Measurements from ENCODE around the gene ZNF385C. TPM values are rescaled to one million over a fixed set of nuclear protein-coding genes. Genes with fewer than 3 reads are reported as not detected.
A peak's percentile ranks its signal among the peaks of the same experiment; 100 is the strongest.

ZNF385C gene
- total RNA-seq, 4 donors from 2014 or later: not detected

DNA sequence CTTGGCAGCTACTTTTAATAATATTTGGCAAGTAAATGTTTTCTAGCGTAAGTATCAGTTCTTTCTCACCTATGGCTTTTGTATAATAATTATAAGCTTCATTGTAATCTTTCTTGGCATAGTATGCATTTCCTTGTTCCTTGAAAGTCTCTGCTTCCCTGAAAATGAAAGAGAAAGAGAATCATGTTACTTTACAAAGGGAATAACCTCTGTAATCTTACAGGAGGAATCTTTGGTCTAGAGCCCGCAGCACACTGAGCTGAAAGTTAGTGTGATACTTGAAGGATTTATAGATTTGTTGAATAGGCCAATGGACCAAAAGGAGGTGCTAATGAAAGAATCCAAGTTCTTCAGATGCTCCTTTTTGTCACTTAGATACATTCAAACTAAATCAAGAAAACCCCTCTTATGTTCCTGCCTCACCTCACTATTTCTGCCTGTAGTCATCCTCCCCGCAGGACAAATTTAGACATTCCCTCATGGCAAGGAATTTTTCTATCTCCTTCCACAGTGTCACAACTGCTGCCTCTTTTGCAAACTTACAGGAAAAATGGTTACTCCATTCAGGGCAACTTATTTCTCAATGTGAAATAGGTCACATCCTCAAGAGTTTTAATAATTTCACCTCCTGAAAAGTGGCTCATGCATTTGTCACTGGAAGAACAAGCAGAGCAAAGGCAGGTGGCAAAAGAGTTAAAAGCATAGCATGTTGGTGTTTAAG lies 97.7 kb downstream of the ZNF385C start:
- Histone ChIP-seq H3K4me1 (peaks cover 0 to 37% (median 0%) of the 10 kb centered on the region in 3 donors), H3K27ac (no peak overlapping the region), H3K27me3 (no peaks in the 10 kb centered on the region), H3K9me3 (no peaks in the 10 kb centered on the region), H3K4me3 (no peak overlapping the region), H3K36me3 (peaks cover 5 to 78% of the 10 kb centered on the region in 2 donors)
- no peak for TF ChIP-seq EP300 (IDR thresholded peaks at IDR 0.05)
- TF ChIP-seq POLR2A (IDR thresholded peaks at IDR 0.05): no peak
- no peak for TF ChIP-seq POLR2AphosphoS5 (IDR thresholded peaks at IDR 0.05)
- TF ChIP-seq, protein P1, sequence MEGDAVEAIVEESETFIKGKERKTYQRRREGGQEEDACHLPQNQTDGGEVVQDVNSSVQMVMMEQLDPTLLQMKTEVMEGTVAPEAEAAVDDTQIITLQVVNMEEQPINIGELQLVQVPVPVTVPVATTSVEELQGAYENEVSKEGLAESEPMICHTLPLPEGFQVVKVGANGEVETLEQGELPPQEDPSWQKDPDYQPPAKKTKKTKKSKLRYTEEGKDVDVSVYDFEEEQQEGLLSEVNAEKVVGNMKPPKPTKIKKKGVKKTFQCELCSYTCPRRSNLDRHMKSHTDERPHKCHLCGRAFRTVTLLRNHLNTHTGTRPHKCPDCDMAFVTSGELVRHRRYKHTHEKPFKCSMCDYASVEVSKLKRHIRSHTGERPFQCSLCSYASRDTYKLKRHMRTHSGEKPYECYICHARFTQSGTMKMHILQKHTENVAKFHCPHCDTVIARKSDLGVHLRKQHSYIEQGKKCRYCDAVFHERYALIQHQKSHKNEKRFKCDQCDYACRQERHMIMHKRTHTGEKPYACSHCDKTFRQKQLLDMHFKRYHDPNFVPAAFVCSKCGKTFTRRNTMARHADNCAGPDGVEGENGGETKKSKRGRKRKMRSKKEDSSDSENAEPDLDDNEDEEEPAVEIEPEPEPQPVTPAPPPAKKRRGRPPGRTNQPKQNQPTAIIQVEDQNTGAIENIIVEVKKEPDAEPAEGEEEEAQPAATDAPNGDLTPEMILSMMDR (IDR thresholded peaks at IDR 0.05): no peak
- 67 to 81% methylated on average over 1 to 3 of the region's 3 CpGs for WGBS, 2 donors (ENCODE audit: low coverage in 1 of 2)
- no peak for ATAC-seq

DNA sequence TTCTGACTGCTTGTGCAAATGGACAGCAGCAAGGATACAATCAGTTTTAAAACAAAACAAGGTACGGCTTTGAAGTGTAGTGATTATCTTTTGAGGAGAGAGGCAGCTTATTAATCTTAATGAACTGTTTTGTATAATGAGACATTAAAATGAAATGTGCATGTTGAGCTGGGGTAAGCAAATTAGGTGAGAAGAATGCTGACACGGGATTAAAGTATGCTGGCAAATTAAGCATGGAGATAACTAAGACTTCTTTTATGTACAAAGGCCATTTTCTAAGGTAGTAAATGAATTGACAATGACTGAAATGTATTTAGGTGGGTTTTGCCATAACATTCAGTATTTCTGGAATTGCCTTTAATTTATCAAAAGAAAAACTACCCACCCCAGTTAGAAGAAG lies 99.8 kb downstream of the ZNF385C start:
- no peak for TF ChIP-seq POLR2A (IDR thresholded peaks at IDR 0.05)
- TF ChIP-seq, protein P1 (IDR thresholded peaks at IDR 0.05): no peak
- no peak for TF ChIP-seq POLR2AphosphoS5 (IDR thresholded peaks at IDR 0.05)
- TF ChIP-seq EP300 (IDR thresholded peaks at IDR 0.05): no peak
- Histone ChIP-seq H3K27me3 (no peaks in the 10 kb centered on the region), H3K9me3 (no peaks in the 10 kb centered on the region), H3K27ac (no peak overlapping the region), H3K4me3 (no peak overlapping the region), H3K4me1 (peaks cover 0 to 20% (median 0%) of the 10 kb centered on the region in 3 donors), H3K36me3 (peaks cover 5 to 99% of the 10 kb centered on the region in 2 donors)
- ATAC-seq: no peak
- WGBS, 2 donors (ENCODE audit: low coverage in 1 of 2): 33 to 44% methylated on average over 1 to 2 of the region's 2 CpGs

DNA sequence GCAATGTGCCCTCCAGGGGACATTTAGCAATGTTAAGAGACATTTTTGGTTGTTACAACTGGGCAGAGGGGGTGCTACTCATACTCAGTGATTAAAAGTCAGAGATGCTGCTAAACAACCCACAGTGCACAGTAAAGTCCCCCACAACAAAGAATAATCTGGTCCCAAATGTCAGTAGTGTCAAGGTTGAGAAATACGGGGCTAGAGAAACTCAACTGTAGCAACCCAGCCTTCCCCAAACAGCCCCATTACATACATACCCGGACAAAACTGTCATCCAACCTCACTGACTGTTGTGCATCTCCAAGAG lies 101.5 kb downstream of the ZNF385C start:
- no peaks in the 10 kb centered on the region for H3K9me3 ChIP-seq
- peaks cover 5 to 100% of the 10 kb centered on the region in 2 donors for H3K36me3 ChIP-seq
- WGBS, 2 donors (ENCODE audit: low coverage in 1 of 2): 60 to 100% methylated on average over 1 of the region's 2 CpGs
- TF ChIP-seq, protein P1 (IDR thresholded peaks at IDR 0.05): no peak
- TF ChIP-seq POLR2AphosphoS5 (IDR thresholded peaks at IDR 0.05): no peak
- TF ChIP-seq POLR2A (IDR thresholded peaks at IDR 0.05): no peak
- H3K4me1 ChIP-seq: peaks cover 0 to 13% (median 0%) of the 10 kb centered on the region in 3 donors
- no peak overlapping the region for H3K27ac ChIP-seq
- no peak for ATAC-seq
- no peak overlapping the region for H3K4me3 ChIP-seq
- H3K27me3 ChIP-seq: no peaks in the 10 kb centered on the region

DNA sequence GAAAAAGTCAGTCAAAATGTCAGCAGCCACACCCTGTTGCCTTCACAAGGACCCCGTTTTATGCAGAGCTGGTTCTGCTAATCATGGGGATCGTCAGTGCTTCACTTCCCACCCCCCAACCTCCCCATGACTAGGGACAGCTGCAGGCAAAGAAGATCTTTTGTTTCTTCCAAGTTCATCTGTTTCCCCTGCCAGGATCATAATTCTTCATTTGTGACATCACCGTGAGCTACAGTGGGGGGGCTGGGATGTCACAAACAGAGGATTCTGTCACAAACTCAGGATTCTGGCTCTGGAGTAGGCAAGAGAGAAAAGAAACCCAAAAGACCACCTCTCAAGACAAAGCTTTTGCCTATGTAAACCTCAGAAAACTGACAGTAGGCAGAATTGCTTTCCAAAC lies 105.7 kb downstream of the ZNF385C start:
- ATAC-seq: no peak

More for the DNA sequence above, 105.7 kb downstream of the ZNF385C start:
- H3K9me3 ChIP-seq: no peaks in the 10 kb centered on the region
- peaks cover 0 to 100% of the 10 kb centered on the region in 2 donors for H3K36me3 ChIP-seq
- 34 to 69% methylated on average over 2 of the region's 3 CpGs for WGBS, 2 donors (ENCODE audit: low coverage in 1 of 2)
- no peak overlapping the region for H3K4me3 ChIP-seq
- H3K4me1 ChIP-seq: peaks cover 0 to 9% (median 0%) of the 10 kb centered on the region in 3 donors
- H3K27ac ChIP-seq: peak overlapping the region in 1 of 4 donors; percentile 25
- no peak for TF ChIP-seq EP300 (IDR thresholded peaks at IDR 0.05)
- TF ChIP-seq, protein P1 (IDR thresholded peaks at IDR 0.05): no peak
- no peak for TF ChIP-seq POLR2AphosphoS5 (IDR thresholded peaks at IDR 0.05)
- no peak for TF ChIP-seq POLR2A (IDR thresholded peaks at IDR 0.05)
- H3K27me3 ChIP-seq: no peaks in the 10 kb centered on the region
